H1 (cell line): Measurements from ENCODE around the gene HDGFL3. TPM values are rescaled to one million over a fixed set of nuclear protein-coding genes. Genes with fewer than 3 reads are reported as not detected.

Experiments
- BCL11A ChIP-seq, 2 experiments: IDR thresholded peaks; one replicate each; pipeline ENCODE4 v1.6.1; 2011; ENCODE audit warnings: low read depth in 2 of 2, low read length in 2 of 2, mild to moderate bottlenecking in 2 of 2
- FOSL1 ChIP-seq: IDR thresholded peaks from 2 replicates; pipeline ENCODE4 v1.6.1; 2011; ENCODE audit warnings: mild to moderate bottlenecking, low read depth, low read length, moderate library complexity; ENCODE audit not compliant: insufficient read depth
- GABPA ChIP-seq: IDR thresholded peaks from 2 replicates; pipeline ENCODE4 v1.6.1; 2011; ENCODE audit warnings: mild to moderate bottlenecking, low read length, moderate library complexity, borderline replicate concordance; ENCODE audit not compliant: insufficient read depth
- HDAC6 ChIP-seq: IDR thresholded peaks from one replicate; pipeline ENCODE4 v1.7.1; 2012; ENCODE audit warnings: low read depth, mild to moderate bottlenecking, inconsistent platforms, low read length, moderate library complexity
- NANOG ChIP-seq: IDR thresholded peaks from 2 replicates; pipeline ENCODE4 v1.6.1; 2011; ENCODE audit warnings: low read length, low read depth, mild to moderate bottlenecking, inconsistent platforms; ENCODE audit not compliant: insufficient read depth, poor library complexity, severe bottlenecking
- POU5F1 ChIP-seq: IDR thresholded peaks from 2 replicates; pipeline ENCODE4 v1.6.1; 2011; ENCODE audit warnings: low read depth, mild to moderate bottlenecking, low read length, moderate library complexity
- RAD21 ChIP-seq, 2 experiments: IDR thresholded peaks in 1 of 2; conservative IDR thresholded peaks in 1 of 2; 2 replicates each; pipeline ENCODE4 v1.6.1; 2011; ENCODE audit warnings: low read depth in 2 of 2, low read length in 2 of 2, improper control_type of control experiment in 1 of 2, inconsistent platforms in 1 of 2, mild to moderate bottlenecking in 1 of 2, moderate library complexity in 1 of 2
- RXRA ChIP-seq: IDR thresholded peaks from 2 replicates; pipeline ENCODE4 v1.6.1; 2011; ENCODE audit warnings: low read depth, mild to moderate bottlenecking, low read length, moderate library complexity; ENCODE audit not compliant: insufficient read depth
- SP2 ChIP-seq: IDR thresholded peaks from 2 replicates; pipeline ENCODE4 v1.6.1; 2012; ENCODE audit warnings: mild to moderate bottlenecking, low read length, inconsistent platforms
- SUZ12 ChIP-seq: fragments of 200-600 bp; sonication (generic); IDR thresholded peaks from 2 replicates; pipeline ENCODE4 v1.6.1; 2012; ENCODE audit warnings: mild to moderate bottlenecking, inconsistent platforms, low read length, moderate library complexity, mixed read lengths
- ZNF274 ChIP-seq: IDR thresholded peaks from 2 replicates; pipeline ENCODE4 v1.7.0; 2012; ENCODE audit warnings: low read length, borderline replicate concordance; ENCODE audit errors: extremely low read depth
- polyA plus RNA-seq, 7 experiments: library from polyadenylated mRNA; depleted of rRNA in 3 of 7; stranded (reverse) in 5 of 7; unstranded in 2 of 7; fragments of >200 nt in 5 of 7; fragments of 200-250 nt in 2 of 7; gene quantifications; 1 replicate in 5 of 7; 2 replicates in 1 of 7; 4 replicates in 1 of 7; pipeline versions ENCODE4 v1.2.1 to v1.2.3, GENCODE V29; 2011 to 2013; ENCODE audit warnings: missing spikeins in 2 of 7, mixed read lengths in 2 of 7
- total RNA-seq: library from RNA; stranded (reverse); fragmentation: NEBNext Ultra II Directional; extraction: Animal tissue kit (Norgen Biotek cat#: 25700); gene quantifications from 2 replicates; pipeline ENCODE4 v1.2.1, GENCODE V29; 2021

The HDGFL3 gene
- total and polyA plus RNA-seq, 2 of the 8 experiments (the other 6 are each of a cell fraction or from before 2014, with no cell fraction given), result 14.1 to 149 TPM

DNA sequence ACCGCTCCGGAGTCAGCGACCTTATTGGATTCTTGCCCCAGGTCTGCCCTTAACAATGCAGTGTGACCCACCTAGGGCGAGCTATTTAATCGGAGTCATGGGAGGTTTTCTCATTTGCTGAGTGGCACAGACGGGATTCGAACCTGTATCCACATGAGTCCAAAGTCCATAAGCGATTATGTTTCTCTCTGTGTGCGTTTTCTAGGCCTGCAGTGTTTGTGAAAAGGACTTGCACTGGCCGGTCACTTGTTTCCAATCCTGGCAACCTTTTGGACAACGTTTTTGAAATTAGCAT lies 691 bp upstream of the HDGFL3 start (continued):
- TF ChIP-seq RAD21 (IDR thresholded peaks at IDR 0.05 in 1 of 2, conservative IDR thresholded peaks at IDR 0.05 in 1 of 2; ENCODE audit: low read depth in 2 of 2, low read length in 2 of 2) (no peak), HDAC6 (no peak), SP2 (no peak), BCL11A (IDR thresholded peaks at IDR 0.05; ENCODE audit: low read depth in 2 of 2, low read length in 2 of 2) (no peak), NANOG (peak; percentile 13), RXRA (no peak), SUZ12 (no peak), GABPA (no peak), POU5F1 (no peak), ZNF274 (no peak), FOSL1 (no peak)
